GM12872 (cell line): ENCODE results near the gene TMEM144.

Experiments used
- CTCF ChIP-seq: IDR thresholded peaks from 3 replicates; pipeline ENCODE4 v1.5.1; 2011; ENCODE audit warnings: low read depth, mild to moderate bottlenecking, low read length, moderate library complexity; ENCODE audit not compliant: insufficient read depth

TMEM144 gene

GRCh38 chr4:158202481-158202880 lies 7.8 kb upstream of the TMEM144 start:
- TF ChIP-seq CTCF: no peak

GRCh38 chr4:158203436-158203835 lies 6.8 kb upstream of the TMEM144 start:
- no peak for TF ChIP-seq CTCF

DNA sequence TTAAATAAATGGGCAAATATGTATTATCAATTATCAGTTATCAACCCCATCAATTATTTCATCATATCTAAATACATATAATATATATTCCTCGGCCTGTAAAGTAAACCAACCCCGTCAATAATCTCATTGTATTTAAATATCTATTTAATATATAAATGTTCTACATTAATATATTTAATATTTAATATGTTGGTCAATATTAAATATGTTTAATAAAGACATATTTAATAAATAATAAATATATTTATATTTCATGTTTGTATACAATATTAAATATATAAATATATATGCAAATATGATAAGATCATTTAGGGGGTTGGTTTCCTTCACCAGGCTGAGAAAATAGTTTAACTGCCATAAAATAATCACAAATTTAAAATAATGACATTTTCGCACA lies 6.4 kb upstream of the TMEM144 start:
- TF ChIP-seq CTCF: no peak

- no peak for TF ChIP-seq CTCF
These were observed 1.2 kb upstream of the TMEM144 start for GRCh38 chr4:158208963-158209640.

- no peak for TF ChIP-seq CTCF
These were observed 936 bp downstream of the TMEM144 start for GRCh38 chr4:158211222-158211621.

GRCh38 chr4:158213466-158213865 lies 3.2 kb downstream of the TMEM144 start:
- no peak for TF ChIP-seq CTCF

GRCh38 chr4:158214856-158215255 lies 4.6 kb downstream of the TMEM144 start:
- TF ChIP-seq CTCF: no peak

GRCh38 chr4:158217763-158218162 lies 7.5 kb downstream of the TMEM144 start:
- TF ChIP-seq CTCF: no peak
